Panc1 (cell line): ENCODE data around the gene STARD13.

Source experiments
- CTCF ChIP-seq: fragments of 450-650 bp; IDR thresholded peaks from 2 replicates; pipeline ENCODE4 v1.5.1; 2017; ENCODE audit warnings: mild to moderate bottlenecking
- POLR2AphosphoS5 ChIP-seq: IDR thresholded peaks from 2 replicates; pipeline ENCODE4 v1.6.1; 2012; ENCODE audit warnings: mild to moderate bottlenecking, low read depth, low read length, moderate library complexity
- REST ChIP-seq, 2 experiments: IDR thresholded peaks; 2 replicates each; pipeline ENCODE4 v1.6.1; 2011 to 2012; ENCODE audit warnings: low read depth in 2 of 2, control low read depth in 1 of 2, low read length in 1 of 2, mild to moderate bottlenecking in 1 of 2, moderate library complexity in 1 of 2; ENCODE audit not compliant: insufficient read depth in 1 of 2
- SIN3A ChIP-seq: IDR thresholded peaks from 2 replicates; pipeline ENCODE4 v1.6.1; 2012; ENCODE audit warnings: low read depth, mild to moderate bottlenecking, low read length, moderate library complexity, borderline replicate concordance; ENCODE audit not compliant: insufficient read depth
- TCF7L2 ChIP-seq: IDR thresholded peaks from 2 replicates; pipeline ENCODE4 v1.6.1; 2011; ENCODE audit warnings: mild to moderate bottlenecking, low read depth, low read length, inconsistent platforms

GRCh38 chr13:33322543-33322809 is 36.9 kb upstream of the STARD13 start:
- TF ChIP-seq CTCF = no peak
- no peak for TF ChIP-seq POLR2AphosphoS5
- no peak for TF ChIP-seq REST (IDR thresholded peaks at IDR 0.05; ENCODE audit: insufficient read depth in 1 of 2, low read depth in 2 of 2, low read length in 1 of 2)
- no peak for TF ChIP-seq TCF7L2
- no peak for TF ChIP-seq SIN3A
